NB4 (cell line): ENCODE measurements around the gene ADH4.

Experiments
- POLR2A ChIP-seq: IDR thresholded peaks from 2 replicates; pipeline ENCODE4 v1.6.1; 2011; ENCODE audit warnings: mild to moderate bottlenecking; ENCODE audit not compliant: insufficient read length; ENCODE audit errors: extremely low read depth
- TF ChIP-seq, protein P1 (sequence below): IDR thresholded peaks from one replicate; pipeline ENCODE4 v1.5.1; 2012; ENCODE audit warnings: low read depth, low read length
- TF ChIP-seq, protein P2 (sequence below): IDR thresholded peaks from 2 replicates; pipeline ENCODE4 v1.6.1; 2011; ENCODE audit warnings: low read depth, low read length

DNA sequence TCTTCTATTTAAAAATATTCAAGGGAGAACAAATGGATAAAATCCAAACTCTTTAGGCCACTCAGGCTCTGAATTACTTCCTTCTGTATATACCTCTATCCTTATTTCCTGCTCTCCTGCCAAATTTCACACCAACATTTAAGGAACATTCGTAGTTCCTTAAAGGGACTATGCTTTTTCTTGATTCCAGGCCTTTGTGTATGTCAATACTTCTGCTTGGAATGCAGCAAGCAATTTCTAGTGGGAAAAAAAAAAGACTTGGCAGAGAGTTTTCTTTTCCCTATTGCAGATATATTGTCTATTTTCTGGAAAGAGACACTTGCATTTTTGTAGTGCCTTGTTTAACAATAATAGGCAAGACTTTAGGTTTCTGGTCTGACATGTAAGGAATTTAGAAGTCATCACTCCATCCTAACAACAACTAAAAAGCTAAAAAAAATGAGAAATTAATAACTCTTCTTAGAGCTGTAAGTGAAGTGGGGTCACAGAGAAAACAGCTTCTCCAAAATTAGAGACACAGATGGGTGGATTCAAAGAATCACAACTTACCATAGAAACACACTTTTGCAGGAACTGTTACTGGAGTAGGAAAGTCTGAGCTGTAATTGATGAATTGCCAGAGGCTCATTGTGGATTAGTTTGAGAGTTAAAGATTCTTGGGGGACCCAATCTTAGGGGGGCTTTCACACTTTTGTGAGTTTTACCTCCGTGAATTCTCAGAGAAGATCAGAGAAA lies 53.4 kb downstream of the ADH4 start:
- no peak for TF ChIP-seq POLR2A
- TF ChIP-seq, protein P1, sequence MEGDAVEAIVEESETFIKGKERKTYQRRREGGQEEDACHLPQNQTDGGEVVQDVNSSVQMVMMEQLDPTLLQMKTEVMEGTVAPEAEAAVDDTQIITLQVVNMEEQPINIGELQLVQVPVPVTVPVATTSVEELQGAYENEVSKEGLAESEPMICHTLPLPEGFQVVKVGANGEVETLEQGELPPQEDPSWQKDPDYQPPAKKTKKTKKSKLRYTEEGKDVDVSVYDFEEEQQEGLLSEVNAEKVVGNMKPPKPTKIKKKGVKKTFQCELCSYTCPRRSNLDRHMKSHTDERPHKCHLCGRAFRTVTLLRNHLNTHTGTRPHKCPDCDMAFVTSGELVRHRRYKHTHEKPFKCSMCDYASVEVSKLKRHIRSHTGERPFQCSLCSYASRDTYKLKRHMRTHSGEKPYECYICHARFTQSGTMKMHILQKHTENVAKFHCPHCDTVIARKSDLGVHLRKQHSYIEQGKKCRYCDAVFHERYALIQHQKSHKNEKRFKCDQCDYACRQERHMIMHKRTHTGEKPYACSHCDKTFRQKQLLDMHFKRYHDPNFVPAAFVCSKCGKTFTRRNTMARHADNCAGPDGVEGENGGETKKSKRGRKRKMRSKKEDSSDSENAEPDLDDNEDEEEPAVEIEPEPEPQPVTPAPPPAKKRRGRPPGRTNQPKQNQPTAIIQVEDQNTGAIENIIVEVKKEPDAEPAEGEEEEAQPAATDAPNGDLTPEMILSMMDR, result no peak
- TF ChIP-seq, protein P2, sequence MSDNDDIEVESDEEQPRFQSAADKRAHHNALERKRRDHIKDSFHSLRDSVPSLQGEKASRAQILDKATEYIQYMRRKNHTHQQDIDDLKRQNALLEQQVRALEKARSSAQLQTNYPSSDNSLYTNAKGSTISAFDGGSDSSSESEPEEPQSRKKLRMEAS, result no peak
